RWPE2 (cell line): Measurements from ENCODE around the gene NUP210.
A peak's percentile ranks its signal among the peaks of the same experiment; 100 is the strongest.
"Not testable (repeated sequence)": the region's sequence is repeated elsewhere in the genome, so short reads cannot be mapped to it uniquely, and the experiment has no call there.

Experiments
- ATAC-seq: fragments of 200-7000 bp; cut with Tn5 transposase; 3 replicates; pipeline ENCODE4 v1.9.1; 2021; ENCODE audit warnings: low read depth
- DNase-seq: peaks from one replicate; pipeline ENCODE4 v3.0.0-alpha.2; 2020; ENCODE audit warnings: low spot score
- H3K27ac ChIP-seq: fragments of 450-650 bp; 2 replicates; pipeline ENCODE4 v1.5.1; 2017; ENCODE audit warnings: mild to moderate bottlenecking; ENCODE audit not compliant: poor library complexity, severe bottlenecking
- H3K27me3 ChIP-seq: fragments of 250-450 bp; sonication (Bioruptor Pico); 2 replicates; pipeline ENCODE4 v1.5.1; 2021; ENCODE audit warnings: mild to moderate bottlenecking, moderate library complexity; ENCODE audit not compliant: insufficient read depth, poor library complexity, severe bottlenecking
- H3K36me3 ChIP-seq: fragments of 250-450 bp; sonication (Bioruptor Pico); 2 replicates; pipeline ENCODE4 v1.5.1; 2020; ENCODE audit warnings: low read depth, mild to moderate bottlenecking, moderate library complexity
- H3K4me1 ChIP-seq: fragments of 250-450 bp; sonication (Bioruptor Pico); 2 replicates; pipeline ENCODE4 v1.5.1; 2021; ENCODE audit warnings: mild to moderate bottlenecking, moderate library complexity; ENCODE audit not compliant: insufficient read depth, poor library complexity, severe bottlenecking
- H3K4me3 ChIP-seq: fragments of 250-450 bp; sonication (Bioruptor Pico); 2 replicates; pipeline ENCODE4 v1.5.1; 2021; ENCODE audit warnings: mild to moderate bottlenecking, moderate library complexity; ENCODE audit not compliant: severe bottlenecking
- H3K9me3 ChIP-seq: fragments of 250-450 bp; sonication (Bioruptor Pico); 2 replicates; pipeline ENCODE4 v1.5.1; 2021; ENCODE audit warnings: mild to moderate bottlenecking, moderate library complexity; ENCODE audit not compliant: severe bottlenecking
- CTCF ChIP-seq: fragments of 450-650 bp; IDR thresholded peaks from one replicate; pipeline ENCODE4 v1.5.1; 2017; ENCODE audit warnings: mild to moderate bottlenecking, moderate library complexity; ENCODE audit not compliant: poor library complexity, severe bottlenecking

Gene NUP210

GRCh38 chr3:13380971-13381370, 39.2 kb downstream of the NUP210 start:
- no peaks in the 10 kb centered on the region for H3K36me3 ChIP-seq
- H3K4me1 ChIP-seq, result no peaks in the 10 kb centered on the region
- DNase-seq (no peak), ATAC-seq (no peak)
- H3K9me3 ChIP-seq, result no peaks in the 10 kb centered on the region
- H3K27me3 ChIP-seq, result no peaks in the 10 kb centered on the region
- TF ChIP-seq CTCF, result no peak
- H3K27ac ChIP-seq, result no peak overlapping the region
- H3K4me3 ChIP-seq, result no peak overlapping the region

GRCh38 chr3:13379201-13379830, 40.8 kb downstream of the NUP210 start:
- H3K36me3 ChIP-seq, result no peaks in the 10 kb centered on the region
- ATAC-seq, result 0 out of 3 replicates have a peak, but pooled peaks have one; percentile 33
- no peak for TF ChIP-seq CTCF
- H3K4me1 ChIP-seq, result no peaks in the 10 kb centered on the region
- no peak overlapping the region for H3K27ac ChIP-seq
- no peaks in the 10 kb centered on the region for H3K9me3 ChIP-seq
- H3K4me3 ChIP-seq, result no peak overlapping the region
- DNase-seq, result no peak
- no peaks in the 10 kb centered on the region for H3K27me3 ChIP-seq

- H3K27ac ChIP-seq, result no peak overlapping the region
- no peaks in the 10 kb centered on the region for H3K4me1 ChIP-seq
- no peaks in the 10 kb centered on the region for H3K36me3 ChIP-seq
- no peak for TF ChIP-seq CTCF
- H3K27me3 ChIP-seq, result no peaks in the 10 kb centered on the region
- ATAC-seq (no peak), DNase-seq (no peak)
- H3K9me3 ChIP-seq, result no peaks in the 10 kb centered on the region
- no peak overlapping the region for H3K4me3 ChIP-seq
Measured at GRCh38 chr3:13378155-13378554, 42.0 kb downstream of the NUP210 start.

GRCh38 chr3:13377741-13378140, 42.4 kb downstream of the NUP210 start:
- not testable (repeated sequence) for H3K27me3 ChIP-seq, DNase-seq, H3K36me3 ChIP-seq, H3K4me3 ChIP-seq, ATAC-seq, H3K9me3 ChIP-seq, H3K4me1 ChIP-seq, H3K27ac ChIP-seq

GRCh38 chr3:13377021-13377420, 43.1 kb downstream of the NUP210 start:
- Histone ChIP-seq H3K4me3 (no peak overlapping the region), H3K27me3 (no peaks in the 10 kb centered on the region), H3K36me3 (no peaks in the 10 kb centered on the region), H3K27ac (no peak overlapping the region), H3K4me1 (no peaks in the 10 kb centered on the region), H3K9me3 (no peaks in the 10 kb centered on the region)
- TF ChIP-seq CTCF, result no peak
- ATAC-seq (no peak), DNase-seq (no peak)
